ENCODE results near the gene MILR1.
"Not testable (repeated sequence)": the region's sequence is repeated elsewhere in the genome, so short reads cannot be mapped to it uniquely, and the experiment has no call there.

Gene MILR1

DNA sequence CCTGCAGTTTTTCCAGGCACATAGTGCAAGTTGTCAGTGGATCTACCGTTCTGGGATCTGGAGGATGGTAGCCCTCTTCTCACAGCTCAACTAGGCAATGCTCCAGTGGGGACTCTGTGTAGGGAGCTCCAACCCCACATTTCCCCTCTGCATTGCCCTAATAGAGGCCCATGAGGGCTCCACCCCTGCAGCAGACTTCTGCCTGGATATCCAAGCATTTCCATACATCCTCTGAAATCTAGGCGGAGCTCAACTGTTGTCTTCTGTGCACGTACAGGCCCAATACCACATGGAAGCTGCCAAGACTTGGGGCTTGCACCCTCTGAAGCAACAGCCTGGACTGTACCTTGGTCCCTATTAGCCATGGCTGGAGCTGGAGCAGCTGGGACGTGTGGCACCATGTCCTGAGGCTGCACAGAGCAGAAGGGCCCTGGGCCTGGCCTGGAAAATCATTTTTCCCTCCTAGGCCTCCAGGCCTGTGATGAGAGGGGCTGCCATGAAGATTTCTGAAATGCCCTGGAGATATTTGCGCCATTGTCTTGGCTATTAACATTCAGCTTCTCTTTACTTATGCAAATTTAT, 10.9 kb upstream of the MILR1 start:
- H3K9ac ChIP-seq (ENCODE audit: low read length) = no peak overlapping the region
- peaks cover 34% of the 10 kb centered on the region for H3K9me3 ChIP-seq (ENCODE audit: control insufficient read depth, low read depth, low read length)
- no peak overlapping the region for H3K4me3 ChIP-seq (ENCODE audit: low read length)

DNA sequence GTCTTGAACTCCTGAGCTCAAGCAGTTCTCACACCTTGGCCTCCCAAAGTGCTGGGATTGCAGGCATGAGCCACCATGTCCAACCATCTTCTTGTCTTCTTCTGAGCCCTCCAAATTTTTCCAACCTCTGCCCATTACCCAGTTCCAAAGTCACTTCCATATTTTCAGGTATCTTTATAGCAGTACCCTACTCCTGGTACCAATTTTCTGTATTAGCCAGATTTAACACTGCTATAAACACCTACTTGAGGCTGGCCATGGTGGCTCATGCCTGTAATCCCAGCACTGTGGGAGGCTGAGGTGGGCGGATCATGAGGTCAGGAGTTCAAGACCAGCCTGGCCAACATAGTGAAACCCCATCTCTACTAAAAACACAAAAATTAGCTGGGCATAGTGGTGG, 9.4 kb upstream of the MILR1 start:
- H3K27ac ChIP-seq (ENCODE audit: low read length) = not testable (repeated sequence)

More for the DNA sequence above, 10.9 kb upstream of the MILR1 start:
- H3K27ac ChIP-seq (ENCODE audit: low read length) = no peak overlapping the region
- no peaks in the 10 kb centered on the region for H3K4me1 ChIP-seq (ENCODE audit: control insufficient read depth, low read depth, low read length)
- H3K36me3 ChIP-seq (ENCODE audit: control insufficient read depth, low read depth, low read length) = no peaks in the 10 kb centered on the region
- no peaks in the 10 kb centered on the region for H3K27me3 ChIP-seq (ENCODE audit: control insufficient read depth, insufficient read depth, low read length)

DNA sequence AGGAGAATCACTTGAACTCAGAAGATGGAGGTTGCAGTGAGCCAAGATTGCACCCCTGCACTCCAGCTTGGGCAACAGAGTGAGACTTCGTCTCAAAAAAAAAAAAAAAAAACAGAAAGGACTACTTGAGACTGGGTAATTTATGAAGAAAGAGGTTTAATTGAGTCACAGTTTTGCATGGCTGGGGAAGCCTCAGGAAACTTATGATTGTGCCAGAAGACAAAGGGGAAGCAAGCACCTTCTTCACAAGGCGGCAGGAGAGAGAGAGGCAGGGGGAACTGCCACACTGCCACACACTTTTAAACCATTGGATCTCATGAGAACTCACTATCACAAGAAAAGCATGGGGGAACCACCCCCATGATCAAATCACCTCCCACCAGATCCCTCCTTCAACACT, 9.0 kb upstream of the MILR1 start:
- Histone ChIP-seq H3K9ac (ENCODE audit: low read length) (no peak overlapping the region), H3K9me3 (ENCODE audit: control insufficient read depth, low read depth, low read length) (peaks cover 26% of the 10 kb centered on the region), H3K27ac (ENCODE audit: low read length) (no peak overlapping the region), H3K4me3 (ENCODE audit: low read length) (no peak overlapping the region), H3K36me3 (ENCODE audit: control insufficient read depth, low read depth, low read length) (no peaks in the 10 kb centered on the region), H3K27me3 (ENCODE audit: control insufficient read depth, insufficient read depth, low read length) (no peaks in the 10 kb centered on the region), H3K4me1 (ENCODE audit: control insufficient read depth, low read depth, low read length) (no peaks in the 10 kb centered on the region)

More for the DNA sequence above, 9.4 kb upstream of the MILR1 start:
- not testable (repeated sequence) for H3K4me3 ChIP-seq (ENCODE audit: low read length); H3K27me3 ChIP-seq (ENCODE audit: control insufficient read depth, insufficient read depth, low read length); H3K36me3 ChIP-seq (ENCODE audit: control insufficient read depth, low read depth, low read length); H3K4me1 ChIP-seq (ENCODE audit: control insufficient read depth, low read depth, low read length); H3K9ac ChIP-seq (ENCODE audit: low read length)
- peaks cover 26% of the 10 kb centered on the region for H3K9me3 ChIP-seq (ENCODE audit: control insufficient read depth, low read depth, low read length)

DNA sequence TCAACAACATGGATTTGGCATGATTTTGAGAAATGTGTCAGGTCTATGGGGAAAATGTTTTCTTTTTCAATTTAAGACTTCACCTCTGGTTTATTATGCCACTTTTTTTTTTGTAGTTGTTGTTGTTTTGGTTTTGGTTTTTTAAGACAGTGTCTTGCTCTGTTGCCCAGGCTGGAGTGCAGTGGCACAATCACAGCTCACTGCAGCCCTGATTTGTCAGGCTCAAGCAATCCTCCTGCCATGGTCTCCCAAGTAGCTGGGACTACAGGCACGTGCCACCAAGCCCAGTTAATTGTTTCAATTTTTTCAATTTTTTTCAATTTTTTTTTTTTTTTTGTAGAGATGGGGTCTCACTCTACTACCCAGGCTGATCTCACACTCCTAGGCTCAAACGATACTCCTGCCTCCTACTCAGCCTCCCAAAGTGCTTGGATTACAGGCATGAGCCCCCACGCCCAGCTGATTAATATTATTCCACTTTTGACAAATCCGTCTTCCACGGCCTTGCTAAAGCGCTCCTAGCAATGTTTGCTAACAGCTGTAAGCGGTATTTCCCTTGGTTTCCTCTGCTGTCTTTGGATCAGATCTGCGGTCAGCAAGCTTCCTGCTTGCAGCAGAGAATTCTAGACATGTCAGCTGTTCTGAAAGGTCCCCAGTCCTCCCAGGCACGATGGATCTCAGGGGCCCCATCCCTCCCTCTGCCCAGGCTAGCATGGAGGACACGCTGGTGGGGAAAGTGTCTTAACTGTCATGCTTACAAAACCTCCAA, 7.0 kb upstream of the MILR1 start:
- Histone ChIP-seq H3K36me3 (ENCODE audit: control insufficient read depth, low read depth, low read length) (no peaks in the 10 kb centered on the region), H3K9ac (ENCODE audit: low read length) (no peak overlapping the region), H3K4me1 (ENCODE audit: control insufficient read depth, low read depth, low read length) (no peaks in the 10 kb centered on the region), H3K27ac (ENCODE audit: low read length) (no peak overlapping the region), H3K9me3 (ENCODE audit: control insufficient read depth, low read depth, low read length) (peaks cover 22% of the 10 kb centered on the region), H3K27me3 (ENCODE audit: control insufficient read depth, insufficient read depth, low read length) (no peaks in the 10 kb centered on the region), H3K4me3 (ENCODE audit: low read length) (no peak overlapping the region)

DNA sequence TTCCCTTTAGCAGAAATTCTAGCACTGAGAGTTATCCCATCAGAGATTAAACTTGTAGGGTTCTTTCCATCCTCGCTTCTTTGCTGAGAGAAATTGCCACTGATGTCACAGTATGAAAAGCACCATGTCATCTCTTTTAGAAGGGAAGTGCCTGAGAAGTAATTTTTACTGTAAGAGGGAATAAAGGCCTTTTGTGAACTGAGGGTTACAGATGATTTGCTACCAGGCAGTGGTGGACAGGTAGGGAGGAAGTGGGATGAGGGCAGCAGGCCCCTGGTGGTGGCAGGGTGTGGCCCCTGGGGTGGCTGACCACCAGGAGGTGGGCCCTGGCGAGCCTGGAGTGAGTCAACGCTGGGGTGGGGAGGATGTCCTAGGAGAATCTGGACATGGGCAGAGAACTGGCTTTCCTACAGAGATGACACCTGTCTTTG, 6.4 kb upstream of the MILR1 start:
- Histone ChIP-seq H3K4me3 (ENCODE audit: low read length) (no peak overlapping the region), H3K4me1 (ENCODE audit: control insufficient read depth, low read depth, low read length) (no peaks in the 10 kb centered on the region), H3K36me3 (ENCODE audit: control insufficient read depth, low read depth, low read length) (no peaks in the 10 kb centered on the region), H3K27me3 (ENCODE audit: control insufficient read depth, insufficient read depth, low read length) (no peaks in the 10 kb centered on the region), H3K9ac (ENCODE audit: low read length) (no peak overlapping the region), H3K9me3 (ENCODE audit: control insufficient read depth, low read depth, low read length) (peaks cover 16% of the 10 kb centered on the region), H3K27ac (ENCODE audit: low read length) (no peak overlapping the region)

DNA sequence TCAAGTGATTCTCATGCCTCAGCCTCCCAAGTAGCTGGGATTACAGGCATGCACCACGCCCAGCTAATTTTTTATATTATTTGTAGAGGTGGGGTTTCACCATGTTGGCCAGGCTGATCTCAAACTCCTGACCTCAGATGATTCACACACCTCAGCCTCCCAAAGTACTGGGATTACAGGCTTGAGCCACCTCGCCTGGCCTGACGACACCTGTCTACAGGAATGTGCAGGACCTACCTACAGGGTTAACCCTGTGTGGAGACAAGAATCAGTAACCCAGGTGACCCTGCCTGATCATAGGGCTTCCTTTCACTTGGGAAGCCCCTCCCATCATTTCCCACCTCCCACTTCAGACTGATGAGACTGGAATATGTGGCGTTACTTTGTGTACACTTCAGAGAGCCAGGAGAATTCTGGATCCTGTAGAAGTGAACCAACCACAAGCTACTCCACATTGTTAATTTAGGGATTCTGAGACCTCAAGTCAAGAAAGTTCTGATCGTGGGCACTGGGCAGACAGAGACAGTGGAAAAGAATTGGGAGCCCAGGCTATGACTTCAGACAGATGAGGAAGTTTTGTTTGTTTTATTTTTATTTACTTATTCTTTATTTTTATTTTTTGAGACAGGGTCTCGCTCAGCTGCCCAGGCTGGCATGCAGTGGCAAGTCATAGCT, 5.7 kb upstream of the MILR1 start:
- Histone ChIP-seq H3K4me1 (ENCODE audit: control insufficient read depth, low read depth, low read length) (no peaks in the 10 kb centered on the region), H3K27ac (ENCODE audit: low read length) (no peak overlapping the region), H3K9me3 (ENCODE audit: control insufficient read depth, low read depth, low read length) (peaks cover 9% of the 10 kb centered on the region), H3K4me3 (ENCODE audit: low read length) (no peak overlapping the region), H3K36me3 (ENCODE audit: control insufficient read depth, low read depth, low read length) (no peaks in the 10 kb centered on the region), H3K9ac (ENCODE audit: low read length) (no peak overlapping the region), H3K27me3 (ENCODE audit: control insufficient read depth, insufficient read depth, low read length) (no peaks in the 10 kb centered on the region)

DNA sequence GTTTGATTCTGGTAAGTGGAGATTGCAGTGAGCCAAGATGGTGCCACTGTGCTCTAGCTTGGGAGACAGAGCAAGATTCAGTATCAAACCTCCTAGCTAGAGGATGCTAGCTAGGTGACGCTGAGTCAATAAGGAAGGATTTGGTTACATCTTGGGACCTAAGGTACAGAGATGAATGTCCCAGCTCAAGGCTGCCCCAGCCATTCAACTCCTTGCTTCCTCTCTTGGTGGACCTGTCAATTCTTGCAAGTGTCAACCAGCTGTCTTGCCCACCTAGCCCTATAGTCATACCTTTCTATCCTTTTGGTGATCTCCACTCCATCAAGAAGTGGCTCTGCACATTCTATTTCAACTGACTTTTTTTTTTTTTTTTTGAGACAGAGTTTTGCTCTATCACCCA, 1.4 kb upstream of the MILR1 start:
- Histone ChIP-seq H3K27ac (ENCODE audit: low read length) (no peak overlapping the region), H3K4me1 (ENCODE audit: control insufficient read depth, low read depth, low read length) (no peaks in the 10 kb centered on the region), H3K4me3 (ENCODE audit: low read length) (no peak overlapping the region), H3K9ac (ENCODE audit: low read length) (no peak overlapping the region), H3K9me3 (ENCODE audit: control insufficient read depth, low read depth, low read length) (no peaks in the 10 kb centered on the region), H3K27me3 (ENCODE audit: control insufficient read depth, insufficient read depth, low read length) (no peaks in the 10 kb centered on the region), H3K36me3 (ENCODE audit: control insufficient read depth, low read depth, low read length) (no peaks in the 10 kb centered on the region)

DNA sequence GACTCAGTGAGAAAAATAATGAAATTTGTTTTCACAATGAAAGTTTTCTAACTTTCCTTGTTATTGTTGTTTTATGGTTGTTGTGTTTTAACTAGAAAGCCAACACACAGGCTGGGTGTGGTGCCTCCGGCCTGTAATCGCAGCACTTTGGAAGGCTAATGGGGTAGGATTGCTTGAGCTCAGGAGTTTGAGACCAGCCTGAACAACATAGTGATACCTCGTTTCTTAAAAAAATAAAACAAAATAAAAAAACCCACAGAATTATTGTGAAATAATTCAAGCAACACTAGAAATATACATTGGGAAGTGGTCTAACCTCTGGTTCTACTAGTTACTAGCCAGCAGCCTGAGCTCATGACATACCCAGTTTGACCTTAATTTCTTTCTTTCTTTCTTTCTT, 630 bp downstream of the MILR1 start:
- Histone ChIP-seq H3K4me1 (ENCODE audit: control insufficient read depth, low read depth, low read length) (no peaks in the 10 kb centered on the region), H3K27ac (ENCODE audit: low read length) (no peak overlapping the region), H3K9ac (ENCODE audit: low read length) (no peak overlapping the region), H3K9me3 (ENCODE audit: control insufficient read depth, low read depth, low read length) (no peaks in the 10 kb centered on the region), H3K4me3 (ENCODE audit: low read length) (no peak overlapping the region), H3K27me3 (ENCODE audit: control insufficient read depth, insufficient read depth, low read length) (no peaks in the 10 kb centered on the region), H3K36me3 (ENCODE audit: control insufficient read depth, low read depth, low read length) (no peaks in the 10 kb centered on the region)

DNA sequence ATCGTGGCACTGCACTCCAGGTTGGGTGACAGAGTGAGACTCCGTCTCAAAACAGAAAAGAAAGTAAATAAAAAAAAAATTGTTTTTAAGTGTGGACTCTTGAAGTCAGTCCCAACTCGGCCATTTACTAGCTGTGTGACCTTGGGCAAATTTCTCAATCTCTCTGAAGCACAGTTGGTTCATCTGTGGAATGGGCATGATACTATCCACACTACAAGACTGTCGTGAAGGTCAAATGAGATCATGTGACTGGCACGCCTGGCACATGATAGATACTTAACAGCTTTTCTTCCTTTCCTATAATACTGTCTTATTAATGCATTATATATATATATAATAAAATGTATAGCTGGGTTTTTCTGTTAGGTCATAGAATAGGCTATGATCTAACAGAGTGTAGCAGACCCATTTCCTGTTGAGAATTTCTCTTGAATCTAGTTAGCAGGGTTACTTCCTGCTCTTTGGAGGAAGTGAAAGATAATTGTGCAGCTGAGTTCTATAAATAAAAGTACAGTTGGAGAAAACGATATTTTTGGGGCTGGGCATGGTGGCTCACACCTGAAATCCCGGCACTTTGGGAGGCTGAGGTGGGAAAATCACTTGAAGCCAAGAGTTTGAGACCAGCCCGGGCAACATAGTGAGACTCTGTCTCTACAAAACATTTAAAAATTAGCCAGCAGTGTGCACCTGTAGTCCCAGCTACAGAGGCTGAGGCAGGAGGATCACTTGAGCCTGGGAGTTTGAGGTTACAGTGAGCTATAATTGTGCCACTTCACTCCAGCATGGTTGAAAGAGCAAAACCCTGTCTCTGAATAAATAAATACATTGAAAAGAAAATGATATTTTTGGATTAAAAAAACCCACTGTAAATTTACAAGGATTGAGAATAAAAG, 7.3 kb downstream of the MILR1 start:
- Histone ChIP-seq H3K27me3 (ENCODE audit: control insufficient read depth, insufficient read depth, low read length) (no peaks in the 10 kb centered on the region), H3K4me1 (ENCODE audit: control insufficient read depth, low read depth, low read length) (no peaks in the 10 kb centered on the region), H3K9me3 (ENCODE audit: control insufficient read depth, low read depth, low read length) (no peaks in the 10 kb centered on the region), H3K36me3 (ENCODE audit: control insufficient read depth, low read depth, low read length) (no peaks in the 10 kb centered on the region), H3K27ac (ENCODE audit: low read length) (no peak overlapping the region), H3K9ac (ENCODE audit: low read length) (no peak overlapping the region), H3K4me3 (ENCODE audit: low read length) (no peak overlapping the region)

DNA sequence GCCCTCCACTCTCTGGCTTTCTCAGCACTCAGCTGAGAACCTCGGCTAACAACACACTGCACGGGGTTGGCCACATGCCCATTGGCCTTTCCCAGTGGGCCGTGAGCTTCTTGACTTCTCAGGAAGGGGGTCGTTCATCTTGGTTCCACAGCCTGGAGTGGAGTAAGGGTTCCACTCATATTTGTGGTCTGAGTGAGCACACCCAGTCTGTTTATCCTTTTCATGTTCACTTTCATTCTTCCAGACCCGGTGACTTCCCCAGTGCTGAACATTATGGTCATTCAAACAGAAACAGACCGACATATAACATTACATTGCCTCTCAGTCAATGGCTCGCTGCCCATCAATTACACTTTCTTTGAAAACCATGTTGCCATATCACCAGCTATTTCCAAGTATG, 8.2 kb downstream of the MILR1 start:
- Histone ChIP-seq H3K36me3 (ENCODE audit: control insufficient read depth, low read depth, low read length) (no peaks in the 10 kb centered on the region), H3K27ac (ENCODE audit: low read length) (no peak overlapping the region), H3K9ac (ENCODE audit: low read length) (no peak overlapping the region), H3K4me1 (ENCODE audit: control insufficient read depth, low read depth, low read length) (no peaks in the 10 kb centered on the region), H3K27me3 (ENCODE audit: control insufficient read depth, insufficient read depth, low read length) (no peaks in the 10 kb centered on the region), H3K4me3 (ENCODE audit: low read length) (no peak overlapping the region), H3K9me3 (ENCODE audit: control insufficient read depth, low read depth, low read length) (no peaks in the 10 kb centered on the region)

DNA sequence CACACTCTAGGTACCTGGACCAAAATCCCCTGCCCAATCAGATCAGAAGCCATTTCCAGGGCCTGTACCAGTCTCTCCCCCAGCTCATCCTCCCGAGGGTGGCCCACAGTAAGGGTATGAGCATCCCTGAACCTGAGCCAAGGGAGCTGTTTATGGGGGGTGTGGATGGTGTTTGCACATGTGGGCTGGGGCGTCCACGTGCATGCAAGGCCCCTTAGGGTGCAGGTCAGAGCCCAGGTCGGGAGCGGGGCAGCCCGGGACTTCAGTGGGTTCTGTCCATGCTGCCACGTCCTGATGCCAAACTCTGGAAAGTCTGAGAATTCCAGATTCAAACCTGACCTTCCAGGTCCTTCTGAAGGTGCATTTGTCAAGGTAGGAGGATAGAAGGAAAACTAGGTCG, 9.8 kb downstream of the MILR1 start:
- Histone ChIP-seq H3K9ac (ENCODE audit: low read length) (no peak overlapping the region), H3K36me3 (ENCODE audit: control insufficient read depth, low read depth, low read length) (no peaks in the 10 kb centered on the region), H3K27ac (ENCODE audit: low read length) (no peak overlapping the region)

More for the DNA sequence above, 9.8 kb downstream of the MILR1 start:
- no peaks in the 10 kb centered on the region for H3K27me3 ChIP-seq (ENCODE audit: control insufficient read depth, insufficient read depth, low read length)
- no peak overlapping the region for H3K4me3 ChIP-seq (ENCODE audit: low read length)
- H3K9me3 ChIP-seq (ENCODE audit: control insufficient read depth, low read depth, low read length) = no peaks in the 10 kb centered on the region
- H3K4me1 ChIP-seq (ENCODE audit: control insufficient read depth, low read depth, low read length) = no peaks in the 10 kb centered on the region
